ENCODE measurements around the gene CPLANE2.

The CPLANE2 gene

DNA sequence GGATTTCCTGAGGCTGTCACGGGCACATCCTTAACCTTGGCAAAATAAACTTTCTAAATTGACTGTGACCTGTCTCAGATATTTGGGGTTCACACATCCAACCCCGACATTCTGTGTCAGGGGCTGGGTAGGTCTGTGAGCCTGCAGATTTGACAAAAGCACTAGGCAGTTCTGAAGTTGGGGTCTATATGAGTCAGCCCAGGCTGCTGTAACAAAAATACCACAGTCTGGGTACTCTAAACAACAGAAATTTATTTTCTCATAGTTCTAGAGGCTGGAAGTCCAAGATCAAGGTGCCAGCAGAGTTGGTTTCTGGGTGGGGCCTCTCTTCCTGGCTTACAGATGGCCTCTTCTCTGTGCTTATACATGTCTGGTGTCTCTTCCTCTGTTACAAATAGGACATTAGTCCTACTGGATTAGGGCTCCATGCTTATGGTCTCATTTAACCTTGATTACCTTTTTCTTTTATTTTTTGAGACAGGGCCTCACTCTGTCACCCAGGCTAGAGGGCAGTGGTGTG lies 3.0 kb upstream of the CPLANE2 start:
- no peak for DNase-seq (ENCODE audit: low spot score)
- in situ Hi-C loops (cut with MboI; ENCODE audit: low sequenced_read_pairs, unreplicated experiment) = no loop called here
- TF ChIP-seq, protein P1, sequence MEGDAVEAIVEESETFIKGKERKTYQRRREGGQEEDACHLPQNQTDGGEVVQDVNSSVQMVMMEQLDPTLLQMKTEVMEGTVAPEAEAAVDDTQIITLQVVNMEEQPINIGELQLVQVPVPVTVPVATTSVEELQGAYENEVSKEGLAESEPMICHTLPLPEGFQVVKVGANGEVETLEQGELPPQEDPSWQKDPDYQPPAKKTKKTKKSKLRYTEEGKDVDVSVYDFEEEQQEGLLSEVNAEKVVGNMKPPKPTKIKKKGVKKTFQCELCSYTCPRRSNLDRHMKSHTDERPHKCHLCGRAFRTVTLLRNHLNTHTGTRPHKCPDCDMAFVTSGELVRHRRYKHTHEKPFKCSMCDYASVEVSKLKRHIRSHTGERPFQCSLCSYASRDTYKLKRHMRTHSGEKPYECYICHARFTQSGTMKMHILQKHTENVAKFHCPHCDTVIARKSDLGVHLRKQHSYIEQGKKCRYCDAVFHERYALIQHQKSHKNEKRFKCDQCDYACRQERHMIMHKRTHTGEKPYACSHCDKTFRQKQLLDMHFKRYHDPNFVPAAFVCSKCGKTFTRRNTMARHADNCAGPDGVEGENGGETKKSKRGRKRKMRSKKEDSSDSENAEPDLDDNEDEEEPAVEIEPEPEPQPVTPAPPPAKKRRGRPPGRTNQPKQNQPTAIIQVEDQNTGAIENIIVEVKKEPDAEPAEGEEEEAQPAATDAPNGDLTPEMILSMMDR (IDR thresholded peaks at IDR 0.05; ENCODE audit: borderline replicate concordance, control extremely low read depth, extremely low read depth, insufficient read depth, missing control alignments) = no peak

DNA sequence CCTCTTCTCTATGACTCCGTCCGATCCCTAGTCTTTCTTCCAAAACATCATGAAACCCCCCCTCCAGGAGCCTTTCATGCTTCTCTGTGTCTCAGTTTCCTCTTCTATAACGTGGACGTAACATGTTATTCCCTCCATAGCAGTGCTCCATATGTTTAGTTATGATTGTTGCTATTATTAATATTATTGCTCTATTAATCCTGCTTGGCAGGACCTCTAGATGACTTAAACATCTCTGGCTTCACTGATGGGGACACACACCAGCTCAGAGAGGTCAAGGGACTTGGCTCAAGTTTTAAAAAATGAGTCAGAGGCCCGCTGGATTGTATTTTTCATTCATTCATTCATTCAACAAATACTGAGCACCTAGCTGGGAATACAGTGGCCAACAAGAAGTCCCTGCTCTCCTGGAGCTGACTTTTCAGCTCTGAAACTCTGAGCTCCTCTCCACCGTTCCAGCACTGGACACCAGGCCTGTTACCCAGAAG lies 404 bp upstream of the CPLANE2 start:
- no peak for DNase-seq (ENCODE audit: low spot score)
- in situ Hi-C loops (cut with MboI; ENCODE audit: low sequenced_read_pairs, unreplicated experiment) = no loop called here
- TF ChIP-seq, protein P1 (IDR thresholded peaks at IDR 0.05; ENCODE audit: borderline replicate concordance, control extremely low read depth, extremely low read depth, insufficient read depth, missing control alignments) = no peak

DNA sequence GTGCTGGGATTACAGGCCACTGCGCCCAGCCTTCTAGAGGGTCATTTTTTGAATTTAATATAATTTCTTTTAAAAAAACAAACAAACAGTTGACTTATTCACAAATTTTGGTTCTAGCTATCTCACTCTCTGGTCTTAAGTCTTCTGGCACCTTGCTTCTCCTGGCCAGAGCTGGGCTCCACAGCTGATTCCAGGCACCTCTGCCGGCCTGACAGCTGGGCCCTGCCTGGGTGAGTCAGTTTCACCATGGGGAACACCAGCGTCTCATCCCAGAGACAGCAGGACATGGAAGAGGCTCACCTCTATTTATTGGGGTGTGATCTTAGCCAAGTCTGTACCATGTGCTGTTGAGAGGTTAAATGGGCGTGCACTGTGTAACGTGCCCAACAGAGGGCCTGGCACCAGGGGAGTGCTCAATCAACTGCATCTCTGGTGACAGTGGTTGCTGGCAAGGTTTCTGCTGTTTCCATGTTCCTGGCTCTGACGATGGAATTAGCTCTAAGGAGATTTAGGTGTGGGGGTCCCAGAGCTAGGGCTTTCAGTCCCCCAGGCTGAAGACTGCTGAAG lies 956 bp downstream of the CPLANE2 start:
- DNase-seq (ENCODE audit: low spot score) = peak; percentile 57
- in situ Hi-C loops (cut with MboI; ENCODE audit: low sequenced_read_pairs, unreplicated experiment) = no loop called here
- TF ChIP-seq, protein P1 (IDR thresholded peaks at IDR 0.05; ENCODE audit: borderline replicate concordance, control extremely low read depth, extremely low read depth, insufficient read depth, missing control alignments) = peak; percentile 5

DNA sequence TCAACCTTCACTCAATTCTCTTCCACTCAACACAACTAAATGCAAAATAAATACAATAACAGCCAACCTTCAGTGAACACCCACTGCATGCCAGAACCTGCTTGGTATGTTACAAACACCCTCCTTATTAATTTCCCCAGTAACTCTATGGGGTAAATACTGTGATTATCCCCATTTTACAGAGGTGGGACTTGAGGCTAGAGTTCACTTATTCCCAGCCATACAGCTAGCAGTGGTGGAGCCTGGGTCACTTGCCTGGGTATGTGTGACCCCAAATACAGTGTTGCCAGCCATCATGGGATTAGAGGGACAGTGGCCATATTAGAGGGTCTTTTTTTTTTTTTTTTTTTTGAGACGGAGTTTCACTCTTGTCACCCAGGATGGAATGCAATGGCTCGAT lies 1.6 kb downstream of the CPLANE2 start:
- TF ChIP-seq, protein P1 (IDR thresholded peaks at IDR 0.05; ENCODE audit: borderline replicate concordance, control extremely low read depth, extremely low read depth, insufficient read depth, missing control alignments) = no peak
- DNase-seq (ENCODE audit: low spot score) = no peak
- in situ Hi-C loops (cut with MboI; ENCODE audit: low sequenced_read_pairs, unreplicated experiment) = no loop called here

DNA sequence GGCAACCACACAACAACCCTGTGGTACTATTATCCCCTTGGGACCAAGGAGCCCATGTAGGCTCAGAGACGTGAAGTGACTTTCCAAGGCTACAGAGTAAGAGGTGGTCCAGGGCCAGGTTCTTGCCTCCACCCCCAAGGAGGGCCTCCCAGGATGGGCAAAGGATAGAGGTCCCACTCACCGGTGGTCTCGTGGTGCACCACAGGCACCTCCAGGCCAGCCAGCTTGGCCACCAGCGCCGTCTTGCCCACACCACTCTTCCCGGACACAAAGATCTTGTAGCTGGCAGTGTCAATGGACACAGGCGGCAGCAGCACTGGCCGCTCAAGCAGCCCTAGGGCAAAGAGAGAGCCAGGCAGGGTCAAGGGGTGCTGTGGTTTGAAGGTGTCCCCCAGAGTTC lies 3.6 kb downstream of the CPLANE2 start:
- in situ Hi-C loops (cut with MboI; ENCODE audit: low sequenced_read_pairs, unreplicated experiment) = no loop called here
- TF ChIP-seq, protein P1 (IDR thresholded peaks at IDR 0.05; ENCODE audit: borderline replicate concordance, control extremely low read depth, extremely low read depth, insufficient read depth, missing control alignments) = no peak
- DNase-seq (ENCODE audit: low spot score) = no peak

DNA sequence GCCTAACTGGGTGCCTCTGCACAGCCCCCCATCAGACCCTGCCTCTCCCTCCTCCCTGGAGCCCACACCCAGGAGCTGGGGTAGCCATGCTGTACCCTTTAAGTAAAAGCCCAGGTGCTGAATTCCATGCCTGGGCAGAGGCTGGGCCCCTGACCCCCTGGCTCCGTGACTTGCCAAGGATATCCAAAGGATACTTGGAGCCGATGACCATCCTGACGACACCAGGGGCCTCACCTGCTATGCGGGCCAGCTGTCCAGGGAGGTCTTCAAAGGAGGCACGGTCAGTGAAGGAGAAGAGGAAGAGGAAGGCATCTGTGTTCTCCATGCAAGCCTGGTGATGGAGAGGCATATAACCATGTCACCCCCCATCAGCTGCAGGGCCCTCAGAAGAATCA lies 4.7 kb downstream of the CPLANE2 start:
- TF ChIP-seq, protein P1 (IDR thresholded peaks at IDR 0.05; ENCODE audit: borderline replicate concordance, control extremely low read depth, extremely low read depth, insufficient read depth, missing control alignments) = no peak
- in situ Hi-C loops (cut with MboI; ENCODE audit: low sequenced_read_pairs, unreplicated experiment) = no loop called here
- DNase-seq (ENCODE audit: low spot score) = no peak
